Measurements from ENCODE around the gene LGMN. TPM values are rescaled to one million over a fixed set of nuclear protein-coding genes. Genes with fewer than 3 reads are reported as not detected.

The LGMN gene
- total and polyA plus RNA-seq, 2 donors (not counting 1 experiment from before 2014, with no cell fraction given), result 17.6 to 21.1 TPM

DNA sequence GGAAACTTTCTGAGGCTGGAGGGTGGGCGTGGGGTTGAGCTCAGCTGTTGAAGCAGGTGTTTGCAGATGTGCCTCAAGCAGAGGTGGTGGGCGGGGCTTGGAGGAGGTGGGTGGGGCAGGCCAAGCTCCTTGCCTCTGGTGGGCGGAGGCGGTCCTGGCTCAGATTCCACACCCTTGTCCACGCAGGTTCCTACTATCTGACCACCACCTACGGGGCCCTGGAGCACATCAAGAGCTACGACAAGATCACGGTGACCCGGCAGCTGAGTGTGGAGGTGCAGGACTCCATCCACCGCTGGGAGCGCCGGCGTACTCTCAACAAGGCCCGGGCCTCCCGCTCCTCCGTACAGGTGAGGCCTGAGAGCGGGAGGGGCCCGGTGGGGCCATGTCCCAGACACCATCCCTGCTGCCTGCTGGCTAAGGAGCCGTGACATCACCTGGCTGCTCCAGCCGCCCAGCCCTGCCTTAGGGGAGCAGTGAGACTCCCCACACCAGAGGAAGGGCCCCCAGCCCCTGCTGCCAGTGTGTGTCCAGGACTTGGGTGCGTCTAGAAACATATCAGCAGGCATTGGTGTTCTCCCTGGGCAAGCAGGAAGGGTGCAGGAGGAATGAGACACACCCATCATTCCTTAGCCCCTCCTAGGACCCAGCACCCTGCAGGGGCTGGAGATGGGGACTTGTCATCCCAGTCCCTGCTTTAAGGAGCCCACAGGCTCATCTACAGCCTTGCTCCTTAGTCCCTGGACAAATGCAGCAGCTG lies 63.4 kb downstream of the LGMN start:
- H3K36me3 ChIP-seq (replicated peaks in 1 of 2; ENCODE audit: control extremely low read depth in 1 of 2, control insufficient read depth in 1 of 2, extremely low read depth in 1 of 2, insufficient read depth in 2 of 2, low read length in 1 of 2), result peaks cover 6 to 80% of the 10 kb centered on the region in 2 experiments
- H3K4me3 Mint-ChIP-seq, result no peak overlapping the region
- POLR2A ChIA-PET, result interaction anchor here (0.7 to 0.8 kb wide), 2 partner anchors 15 to 95 kb away, joined by 4 to 6 read pairs; no protein-coding TSS in a partner anchor

More for the DNA sequence above, 63.4 kb downstream of the LGMN start:
- intact Hi-C loops (cut with micrococcal nuclease), result loop anchor here (10.0 kb wide), 1 partner anchor 550 kb away; no protein-coding TSS in a partner anchor
- H3K4me1 ChIP-seq (ENCODE audit: control insufficient read depth in 2 of 2, insufficient read depth in 2 of 2, low read length in 2 of 2), result peaks cover 11 to 12% of the 10 kb centered on the region in 2 donors
- WGBS (ENCODE audit: insufficient coverage), result 96% methylated on average over 20 of the region's 21 CpGs
- TF ChIP-seq EZH2 (IDR thresholded peaks at IDR 0.05; ENCODE audit: borderline replicate concordance, insufficient read depth, low read depth, low read length, poor library complexity, severe bottlenecking), result no peak
- TF ChIP-seq, protein P1, sequence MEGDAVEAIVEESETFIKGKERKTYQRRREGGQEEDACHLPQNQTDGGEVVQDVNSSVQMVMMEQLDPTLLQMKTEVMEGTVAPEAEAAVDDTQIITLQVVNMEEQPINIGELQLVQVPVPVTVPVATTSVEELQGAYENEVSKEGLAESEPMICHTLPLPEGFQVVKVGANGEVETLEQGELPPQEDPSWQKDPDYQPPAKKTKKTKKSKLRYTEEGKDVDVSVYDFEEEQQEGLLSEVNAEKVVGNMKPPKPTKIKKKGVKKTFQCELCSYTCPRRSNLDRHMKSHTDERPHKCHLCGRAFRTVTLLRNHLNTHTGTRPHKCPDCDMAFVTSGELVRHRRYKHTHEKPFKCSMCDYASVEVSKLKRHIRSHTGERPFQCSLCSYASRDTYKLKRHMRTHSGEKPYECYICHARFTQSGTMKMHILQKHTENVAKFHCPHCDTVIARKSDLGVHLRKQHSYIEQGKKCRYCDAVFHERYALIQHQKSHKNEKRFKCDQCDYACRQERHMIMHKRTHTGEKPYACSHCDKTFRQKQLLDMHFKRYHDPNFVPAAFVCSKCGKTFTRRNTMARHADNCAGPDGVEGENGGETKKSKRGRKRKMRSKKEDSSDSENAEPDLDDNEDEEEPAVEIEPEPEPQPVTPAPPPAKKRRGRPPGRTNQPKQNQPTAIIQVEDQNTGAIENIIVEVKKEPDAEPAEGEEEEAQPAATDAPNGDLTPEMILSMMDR (IDR thresholded peaks at IDR 0.05), result no peak
- no peak overlapping the region for H3K4me3 ChIP-seq (ENCODE audit: control extremely low read depth in 1 of 5, extremely low read depth in 1 of 5, insufficient read depth in 1 of 5, low read depth in 2 of 5, low read length in 4 of 5)
- DNase-seq, result no peak
- H3K9me3 ChIP-seq (ENCODE audit: control extremely low read depth in 1 of 3, control insufficient read depth in 2 of 3, insufficient read depth in 1 of 3, low read length in 2 of 3), result peaks cover 0 to 15% (median 0%) of the 10 kb centered on the region in 3 donors
- Mint-ChIP-seq H3K27me3 (no peaks in the 10 kb centered on the region), H3K9me3 (ENCODE audit: insufficient read depth) (no peaks in the 10 kb centered on the region), H3K4me1 (peaks cover 11% of the 10 kb centered on the region), H3K27ac (no peak overlapping the region)
- CTCF ChIA-PET, result interaction anchor here (1.5 to 7.4 kb wide), 5 partner anchors 31 to 97 kb away, joined by 3 to 62 read pairs (median 6); no protein-coding TSS in a partner anchor
- H4K20me1 ChIP-seq (ENCODE audit: control insufficient read depth, insufficient read depth, low read length, poor library complexity, severe bottlenecking), result peaks cover 84% of the 10 kb centered on the region
- no peaks in the 10 kb centered on the region for H3K27me3 ChIP-seq (replicated peaks in 1 of 4; ENCODE audit: control extremely low read depth in 1 of 4, control insufficient read depth in 3 of 4, insufficient read depth in 4 of 4, low read length in 3 of 4)
- no peak for ATAC-seq (ENCODE audit: low read depth)
- no peak overlapping the region for H3K4me2 ChIP-seq (replicated peaks; ENCODE audit: low read depth, low read length, poor library complexity, severe bottlenecking)
- peaks cover 17% of the 10 kb centered on the region for H3K79me2 ChIP-seq (ENCODE audit: control insufficient read depth, insufficient read depth, low read length)
- H3K27ac ChIP-seq (ENCODE audit: low read length in 2 of 2), result no peak overlapping the region
- H3K9ac ChIP-seq (ENCODE audit: low read length), result no peak overlapping the region
- no peak overlapping the region for H2AFZ ChIP-seq (ENCODE audit: insufficient read depth, low read depth, low read length, poor library complexity, severe bottlenecking)

Measured in B cell (primary cell).